Brain pericyte (primary cell): Measurements from ENCODE around the gene PLCL1.
"Not testable (repeated sequence)": the region's sequence is repeated elsewhere in the genome, so short reads cannot be mapped to it uniquely, and the experiment has no call there.

Experiments used
- DNase-seq: peaks from one replicate; pipeline ENCODE4 v3.0.0-alpha.2; 2012; ENCODE audit warnings: low read depth, low spot score

Gene PLCL1

GRCh38 chr2:198173864-198174263, 369.5 kb downstream of the PLCL1 start:
- no peak for DNase-seq

- DNase-seq = no peak
Observed at GRCh38 chr2:198175271-198175670, 370.9 kb downstream of the PLCL1 start.

DNA sequence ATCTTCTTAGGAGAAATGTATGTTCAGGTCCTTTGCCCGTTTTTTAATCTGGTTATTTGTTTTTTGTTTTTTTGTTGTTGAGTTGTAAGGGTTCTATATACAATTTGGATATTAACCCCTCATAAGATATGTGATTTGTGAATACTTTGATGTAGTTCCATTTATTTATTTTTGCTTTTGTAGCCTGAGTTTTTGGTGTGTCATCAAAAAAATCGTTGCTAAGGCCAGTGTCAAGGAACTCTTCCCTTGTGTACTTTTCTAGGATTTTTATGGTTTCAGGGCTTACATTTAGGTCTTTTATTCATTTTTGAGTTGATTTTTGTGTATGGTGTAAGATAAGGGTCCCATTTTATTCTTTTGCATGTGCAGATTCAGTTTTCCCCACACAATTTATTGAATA, 372.6 kb downstream of the PLCL1 start:
- no peak for DNase-seq

DNA sequence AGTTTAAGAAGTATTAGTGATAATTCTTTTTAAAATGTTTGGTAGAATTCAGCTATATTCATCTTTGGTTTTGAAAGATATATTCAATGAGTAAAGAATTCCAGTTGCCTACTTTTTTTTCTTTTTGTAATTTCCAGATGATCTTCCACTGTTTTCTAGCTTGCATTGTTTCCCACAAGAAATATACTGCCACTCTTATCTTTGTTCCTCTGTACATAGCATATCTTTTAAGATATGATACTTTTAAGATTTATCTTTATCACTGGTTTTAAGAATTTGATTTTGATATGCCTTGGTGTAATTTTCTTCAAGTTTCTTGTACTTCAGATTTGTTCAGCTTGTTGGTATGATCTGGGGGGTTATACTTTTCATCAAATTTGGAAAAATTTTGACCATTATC, 374.4 kb downstream of the PLCL1 start:
- no peak for DNase-seq

DNA sequence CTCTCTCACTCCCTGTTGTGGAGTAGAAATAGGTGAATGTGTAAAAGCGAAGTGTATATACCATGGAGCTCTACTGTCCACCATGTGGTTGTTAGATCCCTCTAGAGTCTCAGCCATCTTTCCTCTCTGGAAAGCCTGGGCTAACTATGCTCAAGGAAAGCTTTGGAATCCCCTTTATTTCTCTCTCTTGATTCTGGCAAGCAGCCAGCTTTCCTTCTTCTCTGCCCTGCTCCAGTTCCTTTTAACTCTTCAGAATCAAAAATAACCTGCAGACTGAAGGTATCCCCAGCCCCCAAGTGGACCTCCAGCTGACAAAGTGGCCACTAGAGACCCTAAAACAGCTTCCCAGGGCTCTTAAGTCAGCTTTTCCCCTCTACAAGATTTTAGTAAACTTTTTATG, 381.9 kb downstream of the PLCL1 start:
- no peak for DNase-seq

GRCh38 chr2:198187841-198188240, 383.4 kb downstream of the PLCL1 start:
- DNase-seq = no peak

DNA sequence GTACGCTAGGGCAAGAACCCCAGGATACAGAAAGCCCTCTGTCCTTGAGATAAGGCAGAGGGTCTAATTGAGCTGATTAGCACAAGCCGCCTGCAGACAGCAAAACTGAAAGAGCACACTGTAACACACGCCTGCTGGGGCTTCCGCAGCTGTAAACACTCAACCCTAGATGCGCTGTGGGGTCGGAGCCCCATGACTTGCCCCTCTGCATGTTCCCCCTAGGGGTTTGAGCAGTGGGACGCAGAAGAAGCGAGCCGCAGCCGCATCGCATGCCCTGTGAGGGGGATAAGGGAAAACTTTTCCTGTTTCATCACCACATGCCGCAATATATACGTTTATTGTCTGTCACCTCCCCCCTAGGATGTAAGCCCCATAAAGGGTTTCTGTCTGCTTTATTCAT, 384.6 kb downstream of the PLCL1 start:
- no peak for DNase-seq

DNA sequence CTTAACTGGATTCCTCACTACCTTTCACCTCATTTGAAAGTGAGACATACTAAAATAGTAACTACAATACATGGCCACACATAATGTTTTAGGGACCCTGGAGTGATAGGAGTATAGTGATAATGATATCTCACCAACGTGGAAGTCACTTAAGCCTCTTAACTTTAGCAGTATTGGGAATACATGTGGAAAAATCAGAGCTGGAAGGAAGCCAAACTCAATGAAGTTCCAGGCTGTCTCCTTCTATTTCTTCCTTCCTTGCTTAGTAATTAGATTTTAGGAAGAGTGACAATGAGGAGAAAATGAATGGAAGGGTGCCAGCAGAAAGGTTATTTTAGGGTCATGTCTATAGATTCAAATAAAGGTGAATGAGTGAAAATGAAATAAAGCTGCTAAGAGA, 387.3 kb downstream of the PLCL1 start:
- no peak for DNase-seq

GRCh38 chr2:198196556-198196955, 392.2 kb downstream of the PLCL1 start:
- DNase-seq = not testable (repeated sequence)
